ENCODE results near the gene HSD11B2.
A peak's percentile ranks its signal among the peaks of the same experiment; 100 is the strongest.

HSD11B2 gene

GRCh38 chr16:67426022-67426421, 4.9 kb upstream of the HSD11B2 start:
- Histone ChIP-seq H3K14ac (ENCODE audit: low read length) (no peak overlapping the region), H3K27me3 (ENCODE audit: insufficient read depth, low read length) (peaks cover 19% of the 10 kb centered on the region), H4K91ac (ENCODE audit: low read depth, low read length) (no peak overlapping the region), H2BK5ac (ENCODE audit: low read depth, low read length, poor library complexity) (no peak overlapping the region), H3K36me3 (ENCODE audit: control insufficient read depth in 1 of 2, insufficient read depth in 2 of 2, low read length in 2 of 2) (no peaks in the 10 kb centered on the region), H3K4me3 (ENCODE audit: low read depth, low read length) (no peak overlapping the region), H2AK5ac (ENCODE audit: low read length) (no peak overlapping the region), H3K18ac (ENCODE audit: low read length) (no peak overlapping the region), H4K12ac (ENCODE audit: low read depth, low read length) (no peak overlapping the region), H3K9me3 (ENCODE audit: insufficient read depth, low read depth, low read length) (no peaks in the 10 kb centered on the region), H3K23ac (ENCODE audit: low read length) (no peak overlapping the region), H2BK120ac (ENCODE audit: insufficient read depth, low read length, poor library complexity) (no peak overlapping the region), H3K4me1 (ENCODE audit: control insufficient read depth in 1 of 2, insufficient read depth in 2 of 2, low read length in 2 of 2) (peaks cover 4 to 10% of the 10 kb centered on the region in 2 experiments), H3K9ac (ENCODE audit: low read length) (no peak overlapping the region), H2AFZ (ENCODE audit: insufficient read depth, low read length, poor library complexity) (no peak overlapping the region), H2BK12ac (ENCODE audit: low read length) (no peak overlapping the region), H3K4ac (ENCODE audit: low read depth, low read length) (no peak overlapping the region), H3K27ac (ENCODE audit: low read depth, low read length) (no peak overlapping the region), H3K79me1 (ENCODE audit: low read length) (peaks cover 3% of the 10 kb centered on the region), H3K79me2 (ENCODE audit: control insufficient read depth, insufficient read depth, low read length, poor library complexity) (no peaks in the 10 kb centered on the region), H3K4me2 (ENCODE audit: low read length) (no peak overlapping the region), H4K8ac (ENCODE audit: low read depth, low read length) (no peak overlapping the region)
- DNase-seq, result no peak
- WGBS (ENCODE audit: extremely low coverage, insufficient coverage, insufficient read length), result no CpG with 5 or more reads among the region's 7 CpGs

GRCh38 chr16:67426950-67427349, 4.0 kb upstream of the HSD11B2 start:
- Histone ChIP-seq H2AFZ (ENCODE audit: insufficient read depth, low read length, poor library complexity) (no peak overlapping the region), H2AK5ac (ENCODE audit: low read length) (no peak overlapping the region), H3K14ac (ENCODE audit: low read length) (no peak overlapping the region), H3K4me2 (ENCODE audit: low read length) (no peak overlapping the region), H4K8ac (ENCODE audit: low read depth, low read length) (no peak overlapping the region), H2BK120ac (ENCODE audit: insufficient read depth, low read length, poor library complexity) (no peak overlapping the region), H2BK5ac (ENCODE audit: low read depth, low read length, poor library complexity) (no peak overlapping the region), H4K91ac (ENCODE audit: low read depth, low read length) (no peak overlapping the region), H3K79me2 (ENCODE audit: control insufficient read depth, insufficient read depth, low read length, poor library complexity) (no peaks in the 10 kb centered on the region), H4K12ac (ENCODE audit: low read depth, low read length) (no peak overlapping the region), H3K4me1 (ENCODE audit: control insufficient read depth in 1 of 2, insufficient read depth in 2 of 2, low read length in 2 of 2) (peaks cover 9 to 19% of the 10 kb centered on the region in 2 experiments), H3K9me3 (ENCODE audit: insufficient read depth, low read depth, low read length) (peaks cover 2% of the 10 kb centered on the region), H3K4me3 (ENCODE audit: low read depth, low read length) (no peak overlapping the region), H3K36me3 (ENCODE audit: control insufficient read depth in 1 of 2, insufficient read depth in 2 of 2, low read length in 2 of 2) (no peaks in the 10 kb centered on the region), H3K79me1 (ENCODE audit: low read length) (no peaks in the 10 kb centered on the region), H3K27ac (ENCODE audit: low read depth, low read length) (no peak overlapping the region), H3K23ac (ENCODE audit: low read length) (no peak overlapping the region), H3K18ac (ENCODE audit: low read length) (no peak overlapping the region), H2BK12ac (ENCODE audit: low read length) (no peak overlapping the region), H3K4ac (ENCODE audit: low read depth, low read length) (no peak overlapping the region), H3K9ac (ENCODE audit: low read length) (no peak overlapping the region), H3K27me3 (ENCODE audit: insufficient read depth, low read length) (peaks cover 27% of the 10 kb centered on the region)
- no CpG with 5 or more reads among the region's 7 CpGs for WGBS (ENCODE audit: extremely low coverage, insufficient coverage, insufficient read length)
- no peak for DNase-seq

DNA sequence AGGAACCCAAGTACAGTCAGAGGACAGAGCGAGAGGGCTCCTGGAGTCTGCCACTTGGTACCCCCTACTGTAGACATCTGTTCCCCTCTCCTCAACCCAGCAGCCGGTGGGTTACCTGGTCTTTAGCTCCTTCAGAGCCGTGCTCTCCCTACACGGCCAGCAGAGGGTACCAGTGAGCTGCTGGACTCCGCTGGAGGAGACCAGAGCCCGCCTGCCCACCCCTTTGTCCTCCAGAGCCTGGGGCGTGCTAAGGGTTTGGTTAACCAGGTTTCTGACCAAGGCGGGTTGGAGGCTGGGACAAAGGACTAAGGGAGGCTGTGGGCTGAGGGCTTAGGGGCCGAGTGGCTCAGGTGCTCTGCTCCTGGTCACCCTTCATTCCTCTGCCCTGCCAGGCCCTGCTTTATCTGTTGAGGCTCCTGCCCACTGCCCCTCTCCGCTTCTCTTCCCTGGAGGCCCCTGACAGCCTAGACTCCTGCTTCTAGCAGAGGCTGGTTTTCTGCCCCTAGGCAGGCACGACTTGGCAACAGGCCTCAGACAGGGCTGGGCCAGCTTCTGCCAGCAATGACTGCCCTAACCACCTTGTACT, 2.7 kb upstream of the HSD11B2 start:
- no peak overlapping the region for H2BK120ac ChIP-seq (ENCODE audit: insufficient read depth, low read length, poor library complexity)
- no CpG with 5 or more reads among the region's 11 CpGs for WGBS (ENCODE audit: extremely low coverage, insufficient coverage, insufficient read length)
- no peaks in the 10 kb centered on the region for H3K36me3 ChIP-seq (ENCODE audit: control insufficient read depth in 1 of 2, insufficient read depth in 2 of 2, low read length in 2 of 2)
- no peak overlapping the region for H2BK12ac ChIP-seq (ENCODE audit: low read length)
- no peak overlapping the region for H3K14ac ChIP-seq (ENCODE audit: low read length)
- no peak overlapping the region for H4K12ac ChIP-seq (ENCODE audit: low read depth, low read length)
- no peak overlapping the region for H3K9ac ChIP-seq (ENCODE audit: low read length)
- no peak overlapping the region for H3K23ac ChIP-seq (ENCODE audit: low read length)
- H3K27me3 ChIP-seq (ENCODE audit: insufficient read depth, low read length), result peaks cover 28% of the 10 kb centered on the region
- H3K4me1 ChIP-seq (ENCODE audit: control insufficient read depth in 1 of 2, insufficient read depth in 2 of 2, low read length in 2 of 2), result peaks cover 9 to 19% of the 10 kb centered on the region in 2 experiments
- peak; percentile 83 to 86 for DNase-seq
- no peak overlapping the region for H3K27ac ChIP-seq (ENCODE audit: low read depth, low read length)
- no peak overlapping the region for H4K91ac ChIP-seq (ENCODE audit: low read depth, low read length)
- no peak overlapping the region for H3K4me3 ChIP-seq (ENCODE audit: low read depth, low read length)
- no peak overlapping the region for H2AK5ac ChIP-seq (ENCODE audit: low read length)
- H3K18ac ChIP-seq (ENCODE audit: low read length), result no peak overlapping the region
- peaks cover 2% of the 10 kb centered on the region for H3K9me3 ChIP-seq (ENCODE audit: insufficient read depth, low read depth, low read length)
- H3K4ac ChIP-seq (ENCODE audit: low read depth, low read length), result no peak overlapping the region
- no peaks in the 10 kb centered on the region for H3K79me1 ChIP-seq (ENCODE audit: low read length)
- no peak overlapping the region for H4K8ac ChIP-seq (ENCODE audit: low read depth, low read length)
- H3K4me2 ChIP-seq (ENCODE audit: low read length), result no peak overlapping the region
- no peak overlapping the region for H2BK5ac ChIP-seq (ENCODE audit: low read depth, low read length, poor library complexity)
- H3K79me2 ChIP-seq (ENCODE audit: control insufficient read depth, insufficient read depth, low read length, poor library complexity), result no peaks in the 10 kb centered on the region
- H2AFZ ChIP-seq (ENCODE audit: insufficient read depth, low read length, poor library complexity), result no peak overlapping the region

DNA sequence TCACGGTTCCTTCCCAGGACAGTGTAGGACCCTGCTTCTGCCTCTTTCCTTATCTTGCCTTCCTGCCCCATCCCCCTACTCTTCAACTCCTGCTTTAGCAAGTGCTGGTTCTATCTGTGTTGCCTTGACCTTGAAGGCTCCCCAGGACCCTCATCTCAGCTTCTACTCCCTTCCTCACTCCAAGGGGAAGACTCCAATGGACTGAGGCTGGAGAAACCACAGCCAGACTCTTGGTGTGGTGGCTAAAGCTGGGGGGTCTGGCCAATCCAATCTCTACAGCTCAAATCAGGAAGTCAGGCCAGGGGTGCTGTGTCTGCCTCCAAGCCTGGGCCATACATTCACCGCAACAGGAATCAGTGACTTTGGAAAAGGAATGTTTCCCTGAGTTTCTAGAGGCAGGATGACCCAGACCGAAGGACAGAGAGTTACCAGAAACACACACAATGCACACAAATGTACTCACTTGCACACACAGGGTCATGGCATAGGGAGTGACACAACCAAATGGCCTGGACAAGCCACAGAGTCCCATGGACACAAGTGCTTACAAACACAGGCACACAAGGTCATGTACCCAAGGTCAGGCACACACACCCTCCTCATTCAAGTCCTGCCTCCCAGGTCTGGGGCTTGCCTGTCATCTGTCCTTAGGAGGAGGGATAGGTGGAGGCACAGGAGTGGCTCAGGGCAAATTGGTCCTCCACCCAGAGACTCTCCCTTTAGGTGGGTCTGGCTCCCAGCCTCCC, 1.7 kb upstream of the HSD11B2 start:
- H2BK12ac ChIP-seq (ENCODE audit: low read length), result no peak overlapping the region
- no peak overlapping the region for H4K91ac ChIP-seq (ENCODE audit: low read depth, low read length)
- H3K36me3 ChIP-seq (ENCODE audit: control insufficient read depth in 1 of 2, insufficient read depth in 2 of 2, low read length in 2 of 2), result no peaks in the 10 kb centered on the region
- DNase-seq, result no peak
- no peak overlapping the region for H2AK5ac ChIP-seq (ENCODE audit: low read length)
- WGBS (ENCODE audit: extremely low coverage, insufficient coverage, insufficient read length), result no CpG with 5 or more reads among the region's 3 CpGs
- no peak overlapping the region for H2BK120ac ChIP-seq (ENCODE audit: insufficient read depth, low read length, poor library complexity)
- H3K79me2 ChIP-seq (ENCODE audit: control insufficient read depth, insufficient read depth, low read length, poor library complexity), result no peaks in the 10 kb centered on the region
- H3K4ac ChIP-seq (ENCODE audit: low read depth, low read length), result no peak overlapping the region
- H4K12ac ChIP-seq (ENCODE audit: low read depth, low read length), result no peak overlapping the region
- H3K4me3 ChIP-seq (ENCODE audit: low read depth, low read length), result no peak overlapping the region
- no peak overlapping the region for H3K18ac ChIP-seq (ENCODE audit: low read length)
- H3K27ac ChIP-seq (ENCODE audit: low read depth, low read length), result no peak overlapping the region
- H4K8ac ChIP-seq (ENCODE audit: low read depth, low read length), result no peak overlapping the region
- no peak overlapping the region for H3K14ac ChIP-seq (ENCODE audit: low read length)
- H3K4me2 ChIP-seq (ENCODE audit: low read length), result no peak overlapping the region
- no peak overlapping the region for H2AFZ ChIP-seq (ENCODE audit: insufficient read depth, low read length, poor library complexity)
- no peak overlapping the region for H3K23ac ChIP-seq (ENCODE audit: low read length)
- no peaks in the 10 kb centered on the region for H3K79me1 ChIP-seq (ENCODE audit: low read length)
- H3K4me1 ChIP-seq (ENCODE audit: control insufficient read depth in 1 of 2, insufficient read depth in 2 of 2, low read length in 2 of 2), result peaks cover 9 to 19% of the 10 kb centered on the region in 2 experiments
- H3K27me3 ChIP-seq (ENCODE audit: insufficient read depth, low read length), result peaks cover 28% of the 10 kb centered on the region
- no peak overlapping the region for H3K9ac ChIP-seq (ENCODE audit: low read length)
- H3K9me3 ChIP-seq (ENCODE audit: insufficient read depth, low read depth, low read length), result peaks cover 4% of the 10 kb centered on the region
- no peak overlapping the region for H2BK5ac ChIP-seq (ENCODE audit: low read depth, low read length, poor library complexity)

All from trophoblast cell (in vitro differentiated cells and primary cell).